ENCODE data around the gene TRMU.

Gene TRMU

GRCh38 chr22:46318576-46318975, 16.9 kb upstream of the TRMU start:
- TF ChIP-seq GATA2 (IDR thresholded peaks at IDR 0.05; ENCODE audit: low read depth, low read length) (no peak), GATA3 (IDR thresholded peaks at IDR 0.05; ENCODE audit: low read depth, low read length) (no peak)

DNA sequence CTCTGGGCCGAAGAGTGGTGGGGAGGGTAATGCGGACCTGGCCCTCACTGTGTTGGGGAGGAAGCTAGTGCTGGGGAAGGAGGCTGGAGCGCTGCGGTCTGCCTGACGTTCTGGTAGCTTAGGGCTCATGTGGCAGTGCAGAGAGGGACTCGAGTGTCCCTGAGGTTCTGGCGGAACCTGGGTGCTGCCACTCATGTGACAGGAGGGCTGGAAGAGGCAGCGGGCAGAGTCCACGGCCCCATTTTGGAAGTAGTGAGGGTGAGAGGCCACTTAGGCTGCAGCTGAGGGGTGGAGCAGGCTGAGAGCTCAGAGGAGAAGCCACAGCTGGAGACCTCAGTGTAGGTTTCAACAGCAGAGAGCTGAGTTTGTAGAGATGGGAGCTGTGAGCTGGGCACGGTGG, 16.2 kb upstream of the TRMU start:
- TF ChIP-seq GATA2 (IDR thresholded peaks at IDR 0.05; ENCODE audit: low read depth, low read length) (no peak), GATA3 (IDR thresholded peaks at IDR 0.05; ENCODE audit: low read depth, low read length) (no peak)

DNA sequence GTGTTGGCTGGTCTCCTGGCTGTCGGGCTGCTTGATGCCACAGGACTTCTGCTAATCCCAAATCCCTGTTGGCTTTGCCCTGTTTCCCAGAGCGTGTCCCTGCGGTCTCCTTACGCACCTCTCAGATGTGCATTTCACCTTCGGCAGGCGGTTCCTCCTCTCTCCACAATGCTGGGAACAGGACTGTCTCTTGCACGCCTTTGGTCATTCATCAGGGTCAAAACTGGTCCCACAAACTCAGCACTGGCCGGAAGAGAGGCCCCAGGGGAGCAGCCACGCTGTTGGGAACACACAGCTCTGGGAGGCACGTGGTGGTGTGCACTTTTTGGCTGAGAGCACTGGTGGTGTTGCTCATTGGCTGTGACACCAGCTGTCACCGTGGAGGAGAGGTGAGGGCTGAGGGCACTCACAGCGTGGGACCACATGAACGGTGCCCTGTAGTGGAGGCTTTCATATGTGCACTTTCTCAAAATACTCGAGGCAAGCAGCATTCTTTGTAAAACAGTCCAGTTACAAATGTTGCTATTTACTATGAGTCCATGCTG, 15.3 kb upstream of the TRMU start:
- TF ChIP-seq GATA2 (IDR thresholded peaks at IDR 0.05; ENCODE audit: low read depth, low read length) (no peak), GATA3 (IDR thresholded peaks at IDR 0.05; ENCODE audit: low read depth, low read length) (no peak)

GRCh38 chr22:46320716-46321386, 14.7 kb upstream of the TRMU start:
- no peak for TF ChIP-seq GATA2 (IDR thresholded peaks at IDR 0.05; ENCODE audit: low read depth, low read length)
- TF ChIP-seq GATA3 (IDR thresholded peaks at IDR 0.05; ENCODE audit: low read depth, low read length), result no peak

DNA sequence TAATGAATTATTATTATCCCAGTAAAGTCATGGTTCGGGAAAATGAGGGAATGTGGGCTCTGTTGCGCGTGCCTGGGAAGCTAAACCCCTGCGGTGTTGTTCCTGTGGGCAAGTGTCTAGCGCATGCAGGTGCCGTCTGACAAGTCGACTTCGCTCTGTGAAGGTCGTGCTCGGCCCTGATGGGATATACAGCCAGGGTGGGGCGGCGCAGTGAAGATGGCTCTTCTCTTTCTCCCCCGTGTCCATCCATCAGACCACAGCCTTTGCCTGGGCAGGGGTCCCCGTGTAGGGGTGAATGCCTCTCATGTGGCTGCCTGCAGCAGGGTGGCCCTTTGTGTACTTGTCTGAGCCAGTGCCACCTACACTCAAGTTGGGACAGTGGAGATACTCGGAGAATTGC, 12.8 kb upstream of the TRMU start:
- TF ChIP-seq GATA3 (IDR thresholded peaks at IDR 0.05; ENCODE audit: low read depth, low read length) (no peak), GATA2 (IDR thresholded peaks at IDR 0.05; ENCODE audit: low read depth, low read length) (no peak)

DNA sequence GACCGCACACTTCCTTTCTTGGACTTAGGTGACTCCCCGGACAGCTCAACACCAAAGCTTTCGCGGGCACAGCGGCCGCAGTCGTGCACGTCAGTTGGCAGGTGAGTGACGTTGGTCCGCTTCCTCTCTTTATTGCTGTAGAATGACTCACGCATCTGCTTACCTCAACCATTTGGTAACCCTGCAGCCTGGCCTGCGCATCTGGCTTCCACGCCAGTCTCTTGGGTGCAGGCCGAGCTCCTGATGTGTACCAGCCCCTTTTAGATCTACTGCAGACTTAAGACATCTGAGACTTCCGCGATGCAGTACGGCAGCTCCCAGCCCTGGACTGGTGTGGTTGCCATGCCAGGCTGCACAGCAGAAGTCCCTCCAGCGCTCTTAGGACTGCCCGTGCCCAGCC, 12.4 kb upstream of the TRMU start:
- TF ChIP-seq GATA2 (IDR thresholded peaks at IDR 0.05; ENCODE audit: low read depth, low read length), result no peak
- no peak for TF ChIP-seq GATA3 (IDR thresholded peaks at IDR 0.05; ENCODE audit: low read depth, low read length)

DNA sequence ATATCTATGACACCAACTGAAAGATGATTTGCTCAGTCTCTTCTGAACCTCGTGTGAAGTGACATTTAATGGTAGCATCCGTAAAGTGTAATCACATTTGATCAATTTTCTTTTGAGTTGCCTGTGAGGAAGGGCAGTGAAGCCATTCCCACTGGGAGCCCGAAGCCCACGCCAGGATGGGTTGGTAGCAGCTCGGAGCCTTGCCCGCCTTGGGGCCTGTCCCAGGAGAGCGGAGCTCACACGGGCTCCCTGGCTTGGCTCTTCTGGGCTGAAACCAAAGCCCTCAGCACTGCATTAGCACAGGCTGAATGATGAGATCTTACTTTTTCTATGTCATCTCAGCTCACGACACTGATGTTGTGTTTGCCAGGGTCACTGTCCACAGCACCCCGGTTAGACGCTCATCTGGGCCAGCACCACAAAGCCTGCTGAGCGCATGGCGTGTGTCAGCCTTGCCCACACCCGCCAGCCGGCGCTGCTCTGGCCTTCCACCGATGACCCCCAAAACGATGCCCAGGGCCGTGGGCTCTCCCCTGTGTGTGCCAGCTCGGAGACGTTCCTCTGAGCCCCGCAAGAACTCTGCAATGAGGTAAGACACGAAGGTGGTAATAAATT, 9.3 kb upstream of the TRMU start:
- TF ChIP-seq GATA3 (IDR thresholded peaks at IDR 0.05; ENCODE audit: low read depth, low read length), result no peak
- TF ChIP-seq GATA2 (IDR thresholded peaks at IDR 0.05; ENCODE audit: low read depth, low read length), result no peak

- TF ChIP-seq GATA2 (IDR thresholded peaks at IDR 0.05; ENCODE audit: low read depth, low read length) (no peak), GATA3 (IDR thresholded peaks at IDR 0.05; ENCODE audit: low read depth, low read length) (no peak)
Observed at GRCh38 chr22:46327691-46328465, 7.6 kb upstream of the TRMU start.

DNA sequence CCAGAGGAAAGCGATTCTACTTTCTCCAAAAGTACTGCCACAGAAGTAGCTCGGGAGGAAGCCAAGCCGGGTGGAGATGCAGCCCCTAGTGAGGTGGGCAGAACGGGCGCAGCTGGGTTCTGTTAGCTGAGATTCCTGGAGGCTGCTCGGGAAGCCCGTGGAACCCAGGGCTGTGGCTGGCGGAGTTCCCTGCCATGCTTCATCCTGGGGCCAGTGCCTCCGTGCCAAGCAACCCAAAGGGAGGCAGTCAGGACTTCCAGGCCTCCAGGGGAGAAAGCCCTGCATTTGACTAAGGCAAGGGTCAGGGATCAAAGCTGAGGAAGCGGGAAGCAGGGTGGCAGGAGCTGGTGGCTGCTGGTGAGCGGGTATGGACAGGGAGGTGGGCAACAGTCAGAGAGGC, 6.7 kb upstream of the TRMU start:
- TF ChIP-seq GATA2 (IDR thresholded peaks at IDR 0.05; ENCODE audit: low read depth, low read length) (no peak), GATA3 (IDR thresholded peaks at IDR 0.05; ENCODE audit: low read depth, low read length) (no peak)

GRCh38 chr22:46329616-46330015, 5.9 kb upstream of the TRMU start:
- no peak for TF ChIP-seq GATA2 (IDR thresholded peaks at IDR 0.05; ENCODE audit: low read depth, low read length)
- no peak for TF ChIP-seq GATA3 (IDR thresholded peaks at IDR 0.05; ENCODE audit: low read depth, low read length)

GRCh38 chr22:46330426-46330825, 5.1 kb upstream of the TRMU start:
- TF ChIP-seq GATA2 (IDR thresholded peaks at IDR 0.05; ENCODE audit: low read depth, low read length) (no peak), GATA3 (IDR thresholded peaks at IDR 0.05; ENCODE audit: low read depth, low read length) (no peak)

DNA sequence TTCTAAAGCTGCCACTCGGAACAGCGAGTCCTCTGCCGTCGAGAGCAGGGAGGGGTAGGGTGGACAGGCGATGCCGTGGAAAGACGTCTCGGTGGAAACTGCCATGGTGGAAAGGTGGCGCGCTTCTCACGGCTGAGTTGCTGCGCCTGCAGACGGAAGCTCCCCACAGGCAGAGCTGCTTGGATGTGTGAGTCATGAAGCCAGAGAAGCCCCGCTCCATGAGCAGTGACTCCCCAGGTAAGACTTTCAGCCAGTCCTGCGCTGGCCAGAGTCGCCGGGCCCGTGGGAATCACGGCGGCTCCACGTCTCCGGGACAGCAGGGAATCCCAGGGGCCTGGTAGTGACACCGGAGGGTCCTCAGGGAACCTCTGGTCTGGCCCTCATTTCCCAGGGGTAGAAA, 4.0 kb upstream of the TRMU start:
- TF ChIP-seq GATA2 (IDR thresholded peaks at IDR 0.05; ENCODE audit: low read depth, low read length) (no peak), GATA3 (IDR thresholded peaks at IDR 0.05; ENCODE audit: low read depth, low read length) (no peak)

GRCh38 chr22:46336119-46337078, 885 bp downstream of the TRMU start:
- no peak for TF ChIP-seq GATA2 (IDR thresholded peaks at IDR 0.05; ENCODE audit: low read depth, low read length)

GRCh38 chr22:46337870-46338269, 2.4 kb downstream of the TRMU start:
- TF ChIP-seq GATA2 (IDR thresholded peaks at IDR 0.05; ENCODE audit: low read depth, low read length) (no peak), GATA3 (IDR thresholded peaks at IDR 0.05; ENCODE audit: low read depth, low read length) (no peak)

Measured in SH-SY5Y (cell line).